Fibroblast of lung (primary cell): ENCODE data around the gene KCTD11.

ENCODE experiments used
- CTCF ChIP-seq, 2 donors: IDR thresholded peaks in 1 of 2; conservative IDR thresholded peaks in 1 of 2; 1 replicate in 1 of 2; 2 replicates in 1 of 2; pipeline ENCODE4 v1.5.1; 2011 to 2012; ENCODE audit warnings: low read length in 2 of 2, control low read depth in 1 of 2, inconsistent platforms in 1 of 2, low read depth in 1 of 2, mild to moderate bottlenecking in 1 of 2
- EZH2 ChIP-seq: IDR thresholded peaks from 2 replicates; pipeline ENCODE4 v1.5.1; 2012; ENCODE audit warnings: low read length, control low read depth, mild to moderate bottlenecking; ENCODE audit errors: missing control alignments

- TF ChIP-seq CTCF (conservative IDR thresholded peaks at IDR 0.05 in 1 of 2, IDR thresholded peaks at IDR 0.05 in 1 of 2; ENCODE audit: low read depth in 1 of 2, low read length in 2 of 2) (no peak), EZH2 (no peak)
Measured at GRCh38 chr17:7363311-7363710, 11.3 kb downstream of the KCTD11 start.
